GM18499 (cell line): ENCODE results near the gene DIO3.

ENCODE experiments used
- ATAC-seq: cut with Tn5 transposase; IDR thresholded peaks from one replicate; pipeline ENCODE4 v1.9.1; 2021; ENCODE audit warnings: moderate number of reproducible peaks; ENCODE audit not compliant: insufficient read depth, unreplicated experiment

Gene DIO3

GRCh38 chr14:101594511-101595148 lies 33.3 kb downstream of the DIO3 start:
- ATAC-seq = no peak

DNA sequence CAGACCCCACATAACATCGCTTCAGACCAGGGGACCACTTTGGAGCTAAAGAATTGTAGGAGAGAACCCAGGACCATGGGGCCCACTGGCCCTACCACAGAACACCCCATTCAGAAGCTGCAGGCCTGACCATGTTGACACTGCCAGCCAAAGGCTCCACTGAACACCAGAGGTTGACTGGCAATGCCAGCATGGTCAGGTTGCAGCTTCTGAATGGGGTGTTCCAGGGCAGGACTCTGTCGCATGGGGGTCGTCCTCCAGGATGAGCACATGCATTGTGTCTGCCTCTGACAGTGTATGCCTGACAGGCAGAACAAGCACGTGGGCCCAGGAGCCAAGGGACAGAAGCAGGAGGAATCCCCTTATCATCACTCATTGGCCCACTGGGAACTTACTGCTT lies 34.1 kb downstream of the DIO3 start:
- no peak for ATAC-seq

GRCh38 chr14:101595887-101596721 lies 34.8 kb downstream of the DIO3 start:
- no peak for ATAC-seq

- no peak for ATAC-seq
These were observed 35.4 kb downstream of the DIO3 start for GRCh38 chr14:101596742-101597141.

DNA sequence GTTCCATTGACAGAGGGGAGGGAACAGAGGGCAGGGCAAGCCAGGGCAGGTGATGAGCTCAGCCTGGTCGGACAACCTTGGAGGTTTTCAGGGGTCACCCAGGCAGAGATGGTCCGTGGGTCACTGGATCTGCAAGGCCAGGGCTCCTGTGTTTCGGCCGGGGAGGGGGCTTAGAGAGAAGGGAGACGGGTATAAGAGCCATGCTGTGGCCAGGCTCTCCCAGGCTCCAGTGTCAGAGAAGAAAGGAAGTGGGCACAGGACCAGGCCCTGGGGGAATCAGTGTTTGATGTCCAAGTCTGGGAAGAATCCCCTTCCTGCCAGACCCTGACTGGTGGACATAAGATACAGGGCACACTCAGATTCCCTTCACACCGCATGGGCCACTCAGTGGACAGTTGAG lies 36.9 kb downstream of the DIO3 start:
- ATAC-seq = no peak

DNA sequence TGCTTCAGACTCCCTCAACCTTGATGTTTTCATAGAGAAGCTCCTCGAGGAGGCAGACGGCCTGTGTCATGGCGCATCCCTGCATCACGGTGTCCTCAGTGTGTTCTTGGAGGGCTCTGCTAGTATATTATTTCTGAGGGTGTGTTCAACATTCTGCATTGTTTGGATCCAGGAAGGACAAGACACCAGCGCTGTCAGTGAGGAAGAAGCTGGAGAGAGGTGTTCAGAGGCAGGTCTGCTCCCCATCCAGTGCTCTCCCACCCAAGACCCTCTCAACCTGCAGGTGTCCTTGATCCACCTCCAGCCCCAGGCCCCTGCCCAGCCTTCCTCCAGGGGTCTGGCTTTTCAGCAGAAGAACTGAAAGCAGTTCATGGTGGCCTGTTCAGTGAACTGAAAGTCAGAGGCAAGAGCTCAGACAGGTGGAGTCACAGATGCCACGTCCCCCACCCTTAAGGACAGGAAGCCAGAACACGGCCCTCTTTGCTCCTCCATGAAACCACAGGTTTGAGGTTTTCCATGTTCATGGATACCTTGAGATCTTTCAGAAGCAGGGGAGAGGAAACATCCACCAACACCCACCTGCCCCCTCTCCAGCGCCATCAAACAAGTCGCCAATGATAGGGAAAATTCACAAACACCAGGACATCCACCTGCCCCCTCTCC lies 37.4 kb downstream of the DIO3 start:
- no peak for ATAC-seq

DNA sequence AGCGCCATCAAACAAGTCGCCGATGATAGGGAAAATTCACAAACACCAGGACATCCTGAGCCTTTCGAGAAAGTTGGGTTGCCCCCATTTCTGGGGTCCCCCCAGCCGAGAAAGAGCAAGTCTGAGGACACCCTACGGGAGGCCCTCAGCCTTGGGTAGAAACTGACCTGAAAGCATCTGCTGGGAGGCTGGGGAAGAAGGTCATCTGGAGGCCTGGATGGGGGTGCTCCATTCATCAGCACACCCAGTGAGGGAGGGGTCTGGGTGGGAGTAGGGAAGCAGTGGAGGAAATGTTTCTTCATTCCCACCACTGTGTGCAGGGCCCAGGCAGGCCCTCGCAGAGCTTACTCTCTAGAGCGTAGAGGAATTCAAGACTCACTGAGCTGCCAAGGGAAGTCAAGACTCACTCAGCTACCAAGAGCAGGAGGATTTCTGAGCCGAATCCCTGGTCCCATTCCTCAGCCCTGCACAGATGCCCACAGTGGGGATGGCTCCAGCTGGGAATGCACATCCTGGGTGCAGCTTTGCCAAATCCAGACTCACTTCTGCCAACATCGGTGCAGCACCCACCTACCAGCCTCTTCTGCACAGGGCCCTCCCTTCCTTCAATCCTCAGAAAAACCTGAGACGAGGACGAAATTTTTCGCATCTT lies 38.1 kb downstream of the DIO3 start:
- no peak for ATAC-seq

DNA sequence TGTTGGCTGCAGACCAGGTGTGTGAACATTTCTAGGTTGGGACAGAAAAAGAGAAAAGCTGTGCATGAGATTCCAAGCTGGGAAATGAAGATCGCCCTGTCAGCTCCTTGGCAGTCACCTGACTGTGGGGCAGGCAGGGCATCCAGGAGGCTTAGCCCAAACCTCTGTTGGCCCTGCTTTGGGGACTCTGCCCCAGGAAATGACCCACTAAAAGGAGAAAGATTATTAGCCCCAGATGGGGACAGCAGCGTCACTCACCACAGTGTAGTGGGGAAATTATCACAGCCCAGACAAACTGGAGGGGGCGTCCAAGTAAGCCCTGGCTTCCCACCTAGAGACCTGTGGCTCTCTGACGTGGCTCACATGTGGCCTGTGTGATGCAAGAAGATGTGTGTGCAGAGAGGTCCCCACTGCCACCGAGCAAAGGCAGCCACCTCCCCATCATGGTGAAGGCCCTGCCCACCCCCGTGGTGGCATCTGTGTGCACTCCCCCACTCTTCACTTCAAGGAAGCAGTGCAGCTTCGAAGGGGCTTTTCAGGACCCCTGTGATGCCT lies 39.1 kb downstream of the DIO3 start:
- no peak for ATAC-seq

- no peak for ATAC-seq
These were observed 39.8 kb downstream of the DIO3 start for GRCh38 chr14:101600891-101601605.

GRCh38 chr14:101601606-101602465 lies 40.5 kb downstream of the DIO3 start:
- ATAC-seq = no peak

- no peak for ATAC-seq
These were observed 41.2 kb downstream of the DIO3 start for GRCh38 chr14:101602466-101602840.

DNA sequence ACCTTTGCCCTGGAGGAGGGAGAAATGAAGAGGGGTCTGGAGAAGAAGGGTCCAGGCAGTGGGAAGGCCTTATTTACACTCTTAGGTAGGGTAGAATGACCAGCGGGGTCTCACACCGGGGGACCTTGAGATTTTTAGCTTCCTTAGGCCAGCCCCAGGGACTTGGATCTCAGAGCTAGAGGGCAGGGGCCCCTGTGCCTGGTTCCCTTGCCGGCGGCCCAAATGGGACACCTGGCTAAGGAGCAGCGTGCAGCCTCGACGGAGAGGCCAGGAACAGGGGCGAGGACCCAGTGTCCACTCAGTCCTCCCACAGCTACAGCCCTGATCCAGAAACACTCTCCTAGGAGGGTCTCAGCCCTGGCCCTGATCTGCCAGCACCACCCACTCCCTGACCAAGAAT lies 41.8 kb downstream of the DIO3 start:
- ATAC-seq = no peak

- ATAC-seq = no peak
These were observed 43.1 kb downstream of the DIO3 start for GRCh38 chr14:101604228-101604934.

DNA sequence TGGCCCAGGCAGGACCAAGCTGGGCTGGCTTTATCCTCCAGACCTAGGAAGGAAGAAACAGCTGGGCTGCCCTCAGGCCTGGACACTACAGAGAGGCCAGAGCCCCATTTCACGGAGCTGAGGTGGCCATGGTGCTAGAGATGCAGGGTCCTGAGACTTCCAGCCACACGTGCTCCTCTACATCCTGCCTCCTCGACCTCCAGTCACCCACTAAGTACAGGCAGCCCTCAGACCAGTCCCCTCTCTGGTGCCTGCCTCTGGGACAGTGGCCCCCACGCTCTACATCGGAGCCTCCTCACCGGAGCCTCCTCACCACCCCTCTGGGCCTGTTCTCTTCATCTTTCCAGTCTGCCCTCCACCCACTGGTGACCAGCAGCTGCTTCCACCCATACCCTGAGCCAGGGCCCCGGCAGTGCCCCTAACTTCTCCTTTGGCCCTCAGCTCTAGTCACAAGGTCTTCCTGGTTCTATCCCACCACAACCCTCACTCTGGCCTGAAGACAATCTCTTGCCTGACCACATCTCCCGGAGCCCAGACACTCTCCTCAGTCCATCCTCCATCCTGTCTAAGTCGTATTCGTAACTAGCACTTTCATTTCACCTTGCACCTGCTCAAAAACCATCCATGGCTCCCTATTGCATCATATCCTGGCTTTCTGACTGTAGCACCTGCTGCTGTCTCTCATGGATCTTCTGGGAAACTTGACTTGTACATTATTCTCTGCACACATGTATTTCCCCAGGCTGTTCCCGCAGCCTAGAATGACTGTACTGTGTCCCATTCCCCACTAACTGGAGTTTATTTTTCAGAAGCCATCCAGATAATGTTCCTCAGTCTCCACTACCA lies 43.9 kb downstream of the DIO3 start:
- ATAC-seq = no peak

GRCh38 chr14:101605836-101606235 lies 44.5 kb downstream of the DIO3 start:
- ATAC-seq = no peak
